Measurements from ENCODE around the gene DNAJB11. TPM values are rescaled to one million over a fixed set of nuclear protein-coding genes. Genes with fewer than 3 reads are reported as not detected.
"Not testable (repeated sequence)": the region's sequence is repeated elsewhere in the genome, so short reads cannot be mapped to it uniquely, and the experiment has no call there.

DNAJB11 gene
- total RNA-seq, 4 donors from 2014 or later: 30.3 to 35.9 (median 30.9) TPM

- H3K9me3 ChIP-seq: no peaks in the 10 kb centered on the region
- peaks cover 36% of the 10 kb centered on the region for H3K4me1 ChIP-seq
- TF ChIP-seq EP300 (IDR thresholded peaks at IDR 0.05) (no peak), POLR2A (IDR thresholded peaks at IDR 0.05) (no peak), POLR2AphosphoS5 (IDR thresholded peaks at IDR 0.05) (no peak)
- TF ChIP-seq, protein P1, sequence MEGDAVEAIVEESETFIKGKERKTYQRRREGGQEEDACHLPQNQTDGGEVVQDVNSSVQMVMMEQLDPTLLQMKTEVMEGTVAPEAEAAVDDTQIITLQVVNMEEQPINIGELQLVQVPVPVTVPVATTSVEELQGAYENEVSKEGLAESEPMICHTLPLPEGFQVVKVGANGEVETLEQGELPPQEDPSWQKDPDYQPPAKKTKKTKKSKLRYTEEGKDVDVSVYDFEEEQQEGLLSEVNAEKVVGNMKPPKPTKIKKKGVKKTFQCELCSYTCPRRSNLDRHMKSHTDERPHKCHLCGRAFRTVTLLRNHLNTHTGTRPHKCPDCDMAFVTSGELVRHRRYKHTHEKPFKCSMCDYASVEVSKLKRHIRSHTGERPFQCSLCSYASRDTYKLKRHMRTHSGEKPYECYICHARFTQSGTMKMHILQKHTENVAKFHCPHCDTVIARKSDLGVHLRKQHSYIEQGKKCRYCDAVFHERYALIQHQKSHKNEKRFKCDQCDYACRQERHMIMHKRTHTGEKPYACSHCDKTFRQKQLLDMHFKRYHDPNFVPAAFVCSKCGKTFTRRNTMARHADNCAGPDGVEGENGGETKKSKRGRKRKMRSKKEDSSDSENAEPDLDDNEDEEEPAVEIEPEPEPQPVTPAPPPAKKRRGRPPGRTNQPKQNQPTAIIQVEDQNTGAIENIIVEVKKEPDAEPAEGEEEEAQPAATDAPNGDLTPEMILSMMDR (IDR thresholded peaks at IDR 0.05): no peak
- no peak for DNase-seq (ENCODE audit: low spot score in 2 of 2)
- no peaks in the 10 kb centered on the region for H3K36me3 ChIP-seq
- no peak overlapping the region for H3K4me3 ChIP-seq
- no peaks in the 10 kb centered on the region for H3K27me3 ChIP-seq
- no peak overlapping the region for H3K27ac ChIP-seq
These were observed 5.9 kb upstream of the DNAJB11 start for GRCh38 chr3:186564586-186564985.

- Histone ChIP-seq H3K4me1 (peaks cover 51% of the 10 kb centered on the region), H3K4me3 (peak overlapping the region; percentile 87), H3K9me3 (no peaks in the 10 kb centered on the region), H3K36me3 (no peaks in the 10 kb centered on the region), H3K27ac (peak overlapping the region; percentile 90), H3K27me3 (no peaks in the 10 kb centered on the region)
- WGBS: 0% methylated on average over 14 of the region's 14 CpGs
- TF ChIP-seq POLR2A (IDR thresholded peaks at IDR 0.05) (no peak), EP300 (IDR thresholded peaks at IDR 0.05) (no peak), POLR2AphosphoS5 (IDR thresholded peaks at IDR 0.05) (no peak)
- TF ChIP-seq, protein P1 (IDR thresholded peaks at IDR 0.05): no peak
- DNase-seq (ENCODE audit: low spot score in 2 of 2): no peak
These were observed 3.8 kb upstream of the DNAJB11 start for GRCh38 chr3:186566772-186567071.

- peak in 2 of 3 donors; percentile 48 to 49 for TF ChIP-seq POLR2AphosphoS5 (IDR thresholded peaks at IDR 0.05)
- TF ChIP-seq POLR2A (IDR thresholded peaks at IDR 0.05): peak; percentile 22 to 74
- no peak for TF ChIP-seq EP300 (IDR thresholded peaks at IDR 0.05)
- TF ChIP-seq, protein P1 (IDR thresholded peaks at IDR 0.05): no peak
- Histone ChIP-seq H3K27ac (peak within 1 kb of the TSS; percentile 90), H3K9me3 (no peaks in the 10 kb centered on the region), H3K36me3 (no peaks in the 10 kb centered on the region), H3K4me1 (peaks cover 52% of the 10 kb centered on the region), H3K4me3 (peak within 1 kb of the TSS; percentile 87), H3K27me3 (no peaks in the 10 kb centered on the region)
- WGBS: under 1% methylated on average over 12 of the region's 66 CpGs
- peak; percentile 92 to 94 for DNase-seq (ENCODE audit: low spot score in 2 of 2)
These were observed 3.2 kb upstream of the DNAJB11 start, which contains the start of gene TBCCD1 for GRCh38 chr3:186567072-186567921. TBCCD1 (minus strand) TSS chr3:186567339; CDS start chr3:186564329, 3,010 bp downstream.

- Histone ChIP-seq H3K4me3 (peak overlapping the region; percentile 95), H3K4me1 (peaks cover 45% of the 10 kb centered on the region)
- not testable (repeated sequence) for H3K9me3 ChIP-seq; H3K27ac ChIP-seq; H3K36me3 ChIP-seq; DNase-seq (ENCODE audit: low spot score in 2 of 2); H3K27me3 ChIP-seq
- WGBS: 90% methylated on average over 11 of the region's 11 CpGs
These were observed 1.2 kb upstream of the DNAJB11 start for GRCh38 chr3:186569361-186569760.

DNA sequence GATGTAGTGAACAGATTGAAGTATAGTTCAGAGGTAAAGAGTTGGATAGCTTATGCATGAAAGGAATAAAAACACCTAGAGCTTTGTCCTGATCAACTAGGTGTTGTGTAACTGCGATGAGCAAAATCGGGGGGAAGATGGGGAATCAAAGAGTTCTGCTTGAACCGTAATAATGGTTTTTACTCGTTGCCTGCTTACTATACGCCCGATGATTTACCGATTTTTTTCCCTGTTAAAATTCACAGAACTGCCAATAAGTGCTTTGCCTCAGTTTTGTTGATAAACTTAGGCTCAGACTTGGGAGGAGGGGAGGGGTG lies 783 bp upstream of the DNAJB11 start:
- DNase-seq (ENCODE audit: low spot score in 2 of 2): no peak
- no peak overlapping the region for H3K27ac ChIP-seq
- peaks cover 45% of the 10 kb centered on the region for H3K4me1 ChIP-seq
- 10% methylated on average over 7 of the region's 7 CpGs for WGBS
- no peaks in the 10 kb centered on the region for H3K27me3 ChIP-seq
- H3K36me3 ChIP-seq: peaks cover 12% of the 10 kb centered on the region
- H3K4me3 ChIP-seq: peak overlapping the region; percentile 95
- no peak for TF ChIP-seq POLR2A (IDR thresholded peaks at IDR 0.05)
- TF ChIP-seq EP300 (IDR thresholded peaks at IDR 0.05): no peak
- TF ChIP-seq POLR2AphosphoS5 (IDR thresholded peaks at IDR 0.05): no peak
- TF ChIP-seq, protein P1 (IDR thresholded peaks at IDR 0.05): no peak
- H3K9me3 ChIP-seq: no peaks in the 10 kb centered on the region
